Thoracic aorta (tissue), 2 donors: ENCODE results near the gene NRTN. TPM values are rescaled to one million over a fixed set of nuclear protein-coding genes. Genes with fewer than 3 reads are reported as not detected.
"Not testable (repeated sequence)": the region's sequence is repeated elsewhere in the genome, so short reads cannot be mapped to it uniquely, and the experiment has no call there.

ENCODE experiments used
- ATAC-seq: fragments of 150-250 bp; one replicate; pipeline ENCODE4 v1.8.0; 2017; ENCODE audit warnings: low read depth; ENCODE audit not compliant: insufficient number of reproducible peaks, low FRiP score
- DNase-seq: peaks from one replicate; pipeline ENCODE4 v3.0.0-alpha.2; 2020; ENCODE audit warnings: low spot score
- H3K27ac ChIP-seq, 2 donors: fragments of 200-600 bp; sonication (generic); 1 replicate in 1 of 2; 2 replicates in 1 of 2; pipeline ENCODE4 v1.5.1; 2016; ENCODE audit warnings: mild to moderate bottlenecking in 2 of 2, moderate library complexity in 2 of 2
- H3K27me3 ChIP-seq: fragments of 200-600 bp; sonication (generic); replicated peaks from 2 replicates; pipeline ENCODE4 v1.6.0; 2016; ENCODE audit warnings: mild to moderate bottlenecking; ENCODE audit not compliant: insufficient read depth
- H3K36me3 ChIP-seq: fragments of 200-600 bp; sonication (generic); one replicate; pipeline ENCODE4 v1.5.1; 2016
- H3K4me1 ChIP-seq, 2 donors: fragments of 200-600 bp; sonication (generic); 1 replicate in 1 of 2; 2 replicates in 1 of 2; pipeline versions ENCODE4 v1.5.1 to v1.6.0; 2016; ENCODE audit warnings: low read depth in 2 of 2, mild to moderate bottlenecking in 1 of 2; ENCODE audit not compliant: control insufficient read depth in 1 of 2
- H3K4me3 ChIP-seq: fragments of 200-600 bp; sonication (generic); 2 replicates; pipeline ENCODE4 v1.5.1; 2016; ENCODE audit warnings: mild to moderate bottlenecking
- H3K9me3 ChIP-seq: fragments of 200-600 bp; sonication (generic); 2 replicates; pipeline ENCODE4 v1.5.1; 2016
- CTCF ChIP-seq: fragments of 200-600 bp; sonication (generic); IDR thresholded peaks from one replicate; pipeline ENCODE4 v1.5.1; 2019; ENCODE audit warnings: antibody characterized with exemption
- total RNA-seq, 2 donors: library from RNA; depleted of rRNA; stranded (reverse); fragments of >200 nt; gene quantifications; one replicate each; pipeline versions ENCODE4 v1.1.0 to v1.2.3, GENCODE V29; 2016

Gene NRTN
- total RNA-seq, 2 donors from 2014 or later = not detected

- ATAC-seq (no peak), DNase-seq (no peak)
- no peak for TF ChIP-seq CTCF
- H3K4me3 ChIP-seq = no peak within 1 kb of the TSS
- H3K27ac ChIP-seq = no peak within 1 kb of the TSS
- H3K27me3 ChIP-seq = no peaks in the 10 kb centered on the region
- no peaks in the 10 kb centered on the region for H3K36me3 ChIP-seq
- H3K9me3 ChIP-seq = no peaks in the 10 kb centered on the region
- H3K4me1 ChIP-seq = no peaks in the 10 kb centered on the region
Observed at GRCh38 chr19:5839065-5840017, 34.5 kb downstream of the NRTN start, which contains the start of gene FUT6. Gene FUT6, minus strand, starts transcription at chr19:5839702. Its CDS starts 7,135 bp downstream, at chr19:5832567.

DNA sequence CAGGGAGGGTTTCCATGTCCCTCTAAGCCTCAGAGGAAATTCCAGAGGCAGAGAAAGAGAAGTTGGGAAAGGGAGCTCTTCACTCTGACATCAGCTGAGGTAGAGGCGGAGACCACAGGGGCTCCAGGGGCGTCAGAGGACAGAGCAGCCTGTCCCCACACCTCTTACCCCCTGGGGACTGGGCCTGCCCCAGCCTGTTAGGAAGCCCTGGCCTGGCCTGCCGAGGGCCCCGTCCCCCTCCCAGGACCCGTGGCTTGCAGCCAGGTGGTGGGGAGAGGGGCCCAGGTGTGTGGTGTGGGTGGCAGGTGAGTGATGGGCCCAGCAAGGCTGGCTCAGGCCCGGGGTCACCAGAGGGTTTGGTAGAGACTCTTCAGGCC lies 36.9 kb downstream of the NRTN start:
- not testable (repeated sequence) for H3K36me3 ChIP-seq, ATAC-seq, H3K27ac ChIP-seq, H3K4me1 ChIP-seq, H3K9me3 ChIP-seq, DNase-seq, H3K27me3 ChIP-seq, H3K4me3 ChIP-seq

- Histone ChIP-seq H3K27ac (no peak overlapping the region), H3K4me1 (no peaks in the 10 kb centered on the region), H3K27me3 (no peaks in the 10 kb centered on the region), H3K4me3 (no peak overlapping the region), H3K36me3 (no peaks in the 10 kb centered on the region), H3K9me3 (no peaks in the 10 kb centered on the region)
- no peak for TF ChIP-seq CTCF
- DNase-seq = no peak
- ATAC-seq = no peak
Observed at GRCh38 chr19:5843295-5843927, 38.5 kb downstream of the NRTN start.

- Histone ChIP-seq H3K4me1 (no peaks in the 10 kb centered on the region), H3K27me3 (no peaks in the 10 kb centered on the region), H3K9me3 (no peaks in the 10 kb centered on the region), H3K4me3 (no peak overlapping the region), H3K27ac (no peak overlapping the region), H3K36me3 (no peaks in the 10 kb centered on the region)
- no peak for TF ChIP-seq CTCF
- DNase-seq (no peak), ATAC-seq (no peak)
Observed at GRCh38 chr19:5844456-5845433, 39.9 kb downstream of the NRTN start.

DNA sequence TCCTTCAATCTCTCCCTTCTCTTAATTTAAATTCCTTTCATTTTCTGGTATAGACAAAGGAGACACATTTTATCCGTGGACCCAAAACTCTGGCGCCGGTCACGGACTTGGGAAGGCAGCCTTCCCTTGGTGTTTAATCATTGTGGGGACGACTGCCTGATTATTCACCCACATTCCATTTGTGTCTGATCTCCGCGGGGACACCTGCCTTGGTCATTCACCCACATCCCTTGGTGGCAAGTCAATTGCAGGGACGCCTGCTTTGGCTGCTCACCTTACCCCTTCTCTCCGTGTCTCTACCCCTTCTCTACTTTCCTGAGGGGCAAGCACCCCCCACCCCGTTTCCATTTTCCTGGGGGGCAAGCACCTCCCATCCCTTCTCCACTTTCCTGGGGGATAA lies 43.0 kb downstream of the NRTN start:
- H3K4me1 ChIP-seq, H3K9me3 ChIP-seq, H3K4me3 ChIP-seq, H3K27me3 ChIP-seq, H3K27ac ChIP-seq, DNase-seq, H3K36me3 ChIP-seq, ATAC-seq: not testable (repeated sequence)

GRCh38 chr19:5848621-5849020 lies 43.8 kb downstream of the NRTN start:
- H3K4me1 ChIP-seq, H3K4me3 ChIP-seq, H3K9me3 ChIP-seq, H3K27ac ChIP-seq, DNase-seq, H3K27me3 ChIP-seq, ATAC-seq, H3K36me3 ChIP-seq: not testable (repeated sequence)
